Skeletal muscle cell (primary cell): ENCODE measurements around the gene TSPYL1.

Source experiments
- DNase-seq: peaks from one replicate; pipeline ENCODE4 v3.0.0-alpha.2; 2010; ENCODE audit warnings: low read depth
- H3K4me3 ChIP-seq: 2 replicates; pipeline ENCODE4 v1.5.1; 2011; ENCODE audit warnings: low read depth, mild to moderate bottlenecking, control low read depth, low read length, moderate library complexity

TSPYL1 gene

DNA sequence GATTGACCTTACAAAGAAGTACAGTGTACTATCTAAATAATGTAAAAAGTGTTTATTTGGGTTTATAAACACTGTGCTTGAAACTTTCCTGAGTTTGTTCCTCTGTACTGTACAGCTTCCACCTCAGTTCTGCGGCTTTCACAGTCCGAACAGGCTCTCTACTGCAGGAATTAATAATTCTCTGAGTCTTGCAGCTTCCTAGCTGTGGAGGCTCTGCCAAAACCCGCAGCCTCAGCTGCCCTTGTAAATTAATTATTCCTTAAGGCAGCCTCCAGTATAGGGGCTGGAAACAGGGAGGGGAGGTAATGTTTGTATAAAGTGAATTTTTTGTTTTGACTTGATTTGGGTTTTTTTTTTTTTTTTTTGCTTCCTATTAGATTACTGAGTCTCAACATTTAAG lies 45.0 kb downstream of the TSPYL1 start:
- H3K4me3 ChIP-seq: no peak overlapping the region
- no peak for DNase-seq

- DNase-seq: peak; percentile 85
- peak overlapping the region; percentile 42 for H3K4me3 ChIP-seq
These were observed 50.3 kb downstream of the TSPYL1 start for GRCh38 chr6:116229287-116229913.
